Measurements from ENCODE around the gene SNX20.

- TF ChIP-seq KAT2B (IDR thresholded peaks at IDR 0.05; ENCODE audit: borderline replicate concordance, low read depth, low read length) (no peak), HES4 (CRISPR knock-in tag; IDR thresholded peaks at IDR 0.05; ENCODE audit: borderline replicate concordance) (no peak), ESRRA (CRISPR knock-in tag; IDR thresholded peaks at IDR 0.05; ENCODE audit: low read depth) (no peak), FOXP4 (CRISPR knock-in tag; IDR thresholded peaks at IDR 0.05) (no peak), JUND (CRISPR knock-in tag; IDR thresholded peaks at IDR 0.05) (no peak), SIN3A (IDR thresholded peaks at IDR 0.05; ENCODE audit: borderline replicate concordance, low read depth, low read length) (no peak), POLR2A (IDR thresholded peaks at IDR 0.05; ENCODE audit: insufficient read depth in 1 of 2, low read depth in 2 of 2, low read length in 2 of 2) (no peak), ZNF430 (CRISPR knock-in tag; IDR thresholded peaks at IDR 0.05) (no peak), ZC3H13 (CRISPR knock-in tag; IDR thresholded peaks at IDR 0.05) (no peak)
Observed at GRCh38 chr16:50711862-50712559, 30.9 kb upstream of the SNX20 start.

Measured in HepG2 (cell line).